ENCODE measurements around the gene ADAMTSL5. TPM values are rescaled to one million over a fixed set of nuclear protein-coding genes. Genes with fewer than 3 reads are reported as not detected.

ADAMTSL5 gene
- total RNA-seq, 1 donor from 2014 or later = 16.9 TPM

DNA sequence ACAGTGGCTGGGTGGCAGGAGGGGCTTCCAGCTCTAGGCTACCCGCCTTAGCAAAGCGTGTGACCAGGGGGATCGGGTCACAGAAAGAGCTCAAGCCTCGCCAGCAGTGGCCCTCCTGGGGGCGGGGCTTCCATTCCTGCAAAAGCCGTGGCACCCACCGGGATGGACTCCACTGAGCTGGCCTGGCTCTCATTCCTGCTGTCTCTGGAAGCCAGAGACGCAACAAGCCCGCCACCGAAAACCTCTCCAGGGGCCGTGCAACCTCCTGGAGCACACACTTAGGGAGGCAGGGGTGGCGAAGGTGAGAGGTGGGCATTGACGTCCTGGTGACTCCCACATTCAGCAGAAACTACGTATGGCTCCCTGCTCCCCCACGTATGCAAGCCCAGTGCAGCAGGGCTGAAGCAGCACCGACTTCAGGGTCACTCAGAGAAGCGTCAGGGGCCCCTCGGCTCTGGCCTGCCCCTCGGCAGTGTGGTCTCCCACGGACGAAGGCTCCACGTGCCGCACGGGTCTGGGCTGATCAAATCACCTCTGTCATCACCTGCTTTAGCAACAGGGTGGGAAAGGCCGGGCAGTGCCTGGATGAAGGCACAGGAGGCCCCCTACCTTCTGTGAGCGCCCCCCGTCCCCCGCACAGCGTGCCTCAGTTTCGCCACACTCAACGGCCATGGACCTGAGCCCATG is 36.9 kb downstream of the ADAMTSL5 start:
- H3K27me3 Mint-ChIP-seq (ENCODE audit: low read depth) = no peaks in the 10 kb centered on the region
- TF ChIP-seq, protein P1, sequence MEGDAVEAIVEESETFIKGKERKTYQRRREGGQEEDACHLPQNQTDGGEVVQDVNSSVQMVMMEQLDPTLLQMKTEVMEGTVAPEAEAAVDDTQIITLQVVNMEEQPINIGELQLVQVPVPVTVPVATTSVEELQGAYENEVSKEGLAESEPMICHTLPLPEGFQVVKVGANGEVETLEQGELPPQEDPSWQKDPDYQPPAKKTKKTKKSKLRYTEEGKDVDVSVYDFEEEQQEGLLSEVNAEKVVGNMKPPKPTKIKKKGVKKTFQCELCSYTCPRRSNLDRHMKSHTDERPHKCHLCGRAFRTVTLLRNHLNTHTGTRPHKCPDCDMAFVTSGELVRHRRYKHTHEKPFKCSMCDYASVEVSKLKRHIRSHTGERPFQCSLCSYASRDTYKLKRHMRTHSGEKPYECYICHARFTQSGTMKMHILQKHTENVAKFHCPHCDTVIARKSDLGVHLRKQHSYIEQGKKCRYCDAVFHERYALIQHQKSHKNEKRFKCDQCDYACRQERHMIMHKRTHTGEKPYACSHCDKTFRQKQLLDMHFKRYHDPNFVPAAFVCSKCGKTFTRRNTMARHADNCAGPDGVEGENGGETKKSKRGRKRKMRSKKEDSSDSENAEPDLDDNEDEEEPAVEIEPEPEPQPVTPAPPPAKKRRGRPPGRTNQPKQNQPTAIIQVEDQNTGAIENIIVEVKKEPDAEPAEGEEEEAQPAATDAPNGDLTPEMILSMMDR (IDR thresholded peaks at IDR 0.05) = no peak
- no peak overlapping the region for H3K27ac Mint-ChIP-seq (ENCODE audit: unreplicated experiment)
- DNase-seq (ENCODE audit: low spot score) = no peak
- H3K4me1 Mint-ChIP-seq (ENCODE audit: low read depth) = peaks cover 19% of the 10 kb centered on the region
- no peaks in the 10 kb centered on the region for H3K9me3 Mint-ChIP-seq (ENCODE audit: low read depth)
- H3K4me3 Mint-ChIP-seq (ENCODE audit: unreplicated experiment) = no peak overlapping the region
- H3K36me3 Mint-ChIP-seq (ENCODE audit: low read depth) = peaks cover 4% of the 10 kb centered on the region

DNA sequence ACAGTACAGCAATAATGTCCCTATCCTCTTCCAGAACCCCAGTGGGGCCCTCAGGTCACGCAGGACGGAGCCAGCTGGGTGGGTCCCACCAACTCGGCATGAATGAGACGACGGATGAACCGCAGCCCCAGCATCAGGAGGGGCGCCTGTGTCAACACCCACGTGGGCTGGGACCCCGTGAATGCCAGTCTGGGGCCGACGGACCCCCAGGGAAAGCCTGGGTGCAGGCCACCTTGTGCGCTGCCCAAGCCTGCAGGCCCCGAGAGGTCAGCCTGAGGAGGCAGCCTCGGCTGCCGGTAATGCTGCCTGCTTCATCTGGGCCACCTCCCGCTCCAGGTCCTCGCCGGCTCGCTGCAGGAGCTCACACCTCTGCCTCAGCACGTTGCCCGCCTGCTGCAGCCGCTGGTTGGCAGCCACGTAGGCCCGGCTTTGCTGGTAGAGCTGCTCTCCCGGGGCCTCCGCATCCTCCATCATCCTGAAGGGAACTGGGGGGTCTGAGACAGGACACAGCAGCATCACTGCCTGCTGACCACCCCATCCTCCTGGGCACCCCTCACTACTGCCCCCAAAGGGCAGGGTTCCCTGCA is 38.0 kb downstream of the ADAMTSL5 start:
- Mint-ChIP-seq H3K4me1 (ENCODE audit: low read depth) (peaks cover 23% of the 10 kb centered on the region), H3K9me3 (ENCODE audit: low read depth) (no peaks in the 10 kb centered on the region), H3K4me3 (ENCODE audit: unreplicated experiment) (no peak overlapping the region), H3K27ac (ENCODE audit: unreplicated experiment) (no peak overlapping the region), H3K27me3 (ENCODE audit: low read depth) (peaks cover 2% of the 10 kb centered on the region), H3K36me3 (ENCODE audit: low read depth) (peaks cover 4% of the 10 kb centered on the region)
- DNase-seq (ENCODE audit: low spot score) = no peak
- TF ChIP-seq, protein P1 (IDR thresholded peaks at IDR 0.05) = no peak

DNA sequence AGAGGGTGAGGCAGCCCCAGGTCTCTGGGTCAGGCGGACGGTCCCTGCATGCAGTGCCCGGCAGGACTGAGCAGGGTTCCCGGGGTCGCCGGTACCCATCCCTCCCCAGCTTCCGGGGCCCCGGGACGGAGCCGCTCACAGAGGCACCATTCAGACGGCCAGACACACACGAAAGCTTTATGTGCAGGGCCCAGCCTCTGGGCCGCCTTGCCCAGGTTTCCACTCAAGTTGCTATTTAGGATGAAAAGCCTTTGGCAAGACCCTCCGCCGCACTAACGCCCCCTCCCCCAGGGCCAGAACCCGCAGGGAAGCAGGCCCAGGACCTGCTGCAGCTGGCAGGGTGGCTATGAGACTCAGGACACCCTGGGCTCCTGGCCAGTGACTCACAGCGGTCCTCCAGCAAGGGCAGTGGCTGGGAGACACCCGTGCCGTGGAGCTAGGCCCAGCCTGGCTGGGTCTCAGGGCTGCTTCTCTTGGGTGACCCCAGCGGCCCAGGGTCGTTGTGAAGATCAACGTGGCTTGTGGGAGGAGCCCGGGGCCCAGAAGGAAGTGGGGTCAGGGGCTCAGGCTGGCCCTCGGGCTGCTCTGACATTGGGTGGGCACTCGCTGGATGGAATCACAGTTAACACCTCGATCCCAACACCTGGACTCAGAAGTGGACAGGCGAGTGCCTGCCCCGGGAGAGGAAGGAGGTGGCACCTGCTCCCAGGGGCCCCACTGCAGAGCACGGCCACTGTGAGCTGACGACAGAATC is 38.6 kb downstream of the ADAMTSL5 start:
- Mint-ChIP-seq H3K27ac (ENCODE audit: unreplicated experiment) (no peak overlapping the region), H3K4me1 (ENCODE audit: low read depth) (peaks cover 22% of the 10 kb centered on the region), H3K9me3 (ENCODE audit: low read depth) (no peaks in the 10 kb centered on the region), H3K27me3 (ENCODE audit: low read depth) (peaks cover 2% of the 10 kb centered on the region), H3K4me3 (ENCODE audit: unreplicated experiment) (no peak overlapping the region), H3K36me3 (ENCODE audit: low read depth) (peaks cover 4% of the 10 kb centered on the region)
- TF ChIP-seq, protein P1 (IDR thresholded peaks at IDR 0.05) = no peak
- no peak for DNase-seq (ENCODE audit: low spot score)

DNA sequence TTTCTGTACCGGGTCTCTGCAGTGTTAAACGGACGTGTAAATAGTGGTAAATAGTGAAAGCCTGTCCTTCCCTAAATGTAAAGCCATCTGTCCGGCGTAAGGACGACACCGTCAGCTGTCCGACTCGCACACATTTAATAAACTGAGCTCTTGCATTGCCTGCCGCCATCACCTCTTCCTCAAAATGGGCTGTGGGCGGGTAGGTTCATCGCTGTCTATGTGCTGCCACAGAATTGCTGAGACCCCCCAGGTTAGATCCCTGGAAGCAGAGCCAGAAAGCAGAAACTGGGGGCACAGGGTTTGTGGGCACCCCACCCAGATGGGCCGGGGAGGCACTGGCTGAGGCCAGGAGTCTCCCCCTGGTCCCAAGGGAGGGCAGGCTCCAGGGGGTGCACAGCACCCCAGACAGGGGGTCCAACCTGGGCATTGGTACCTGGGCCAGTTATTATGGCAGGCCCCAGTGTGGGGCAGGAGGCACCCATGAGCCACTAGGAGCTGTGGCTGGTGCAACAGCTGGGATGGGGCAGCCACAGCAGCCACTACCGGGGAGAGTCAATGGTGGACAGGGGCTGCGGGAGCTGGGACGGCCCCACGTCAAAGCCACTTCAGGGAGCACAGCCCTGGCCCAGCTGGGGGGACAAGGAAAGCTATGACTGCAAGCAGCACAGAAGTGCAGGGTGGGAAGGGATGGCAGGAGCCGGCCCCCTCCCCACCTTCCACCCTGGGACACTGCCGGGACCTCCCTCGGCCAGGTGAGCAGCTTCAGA is 39.6 kb downstream of the ADAMTSL5 start:
- TF ChIP-seq, protein P1 (IDR thresholded peaks at IDR 0.05) = no peak

More for the DNA sequence above, 39.6 kb downstream of the ADAMTSL5 start:
- peaks cover 3% of the 10 kb centered on the region for H3K36me3 Mint-ChIP-seq (ENCODE audit: low read depth)
- H3K27ac Mint-ChIP-seq (ENCODE audit: unreplicated experiment) = no peak overlapping the region
- no peaks in the 10 kb centered on the region for H3K9me3 Mint-ChIP-seq (ENCODE audit: low read depth)
- no peak for DNase-seq (ENCODE audit: low spot score)
- peaks cover 2% of the 10 kb centered on the region for H3K27me3 Mint-ChIP-seq (ENCODE audit: low read depth)
- H3K4me1 Mint-ChIP-seq (ENCODE audit: low read depth) = peaks cover 18% of the 10 kb centered on the region
- no peak overlapping the region for H3K4me3 Mint-ChIP-seq (ENCODE audit: unreplicated experiment)

All from chondrocyte (in vitro differentiated cells).